Activated CD8-positive, alpha-beta memory T cell treated with anti-CD3 and anti-CD28 coated beads, Interleukin-2, amount 50 U/mL, for 1 hour (primary cell): ENCODE results near the gene SH3TC1.
A peak's percentile ranks its signal among the peaks of the same experiment; 100 is the strongest.

ENCODE experiments used
- DNase-seq: peaks from one replicate; pipeline ENCODE4 v3.0.0-alpha.2; 2020; ENCODE audit errors: extremely low read depth

The SH3TC1 gene

DNA sequence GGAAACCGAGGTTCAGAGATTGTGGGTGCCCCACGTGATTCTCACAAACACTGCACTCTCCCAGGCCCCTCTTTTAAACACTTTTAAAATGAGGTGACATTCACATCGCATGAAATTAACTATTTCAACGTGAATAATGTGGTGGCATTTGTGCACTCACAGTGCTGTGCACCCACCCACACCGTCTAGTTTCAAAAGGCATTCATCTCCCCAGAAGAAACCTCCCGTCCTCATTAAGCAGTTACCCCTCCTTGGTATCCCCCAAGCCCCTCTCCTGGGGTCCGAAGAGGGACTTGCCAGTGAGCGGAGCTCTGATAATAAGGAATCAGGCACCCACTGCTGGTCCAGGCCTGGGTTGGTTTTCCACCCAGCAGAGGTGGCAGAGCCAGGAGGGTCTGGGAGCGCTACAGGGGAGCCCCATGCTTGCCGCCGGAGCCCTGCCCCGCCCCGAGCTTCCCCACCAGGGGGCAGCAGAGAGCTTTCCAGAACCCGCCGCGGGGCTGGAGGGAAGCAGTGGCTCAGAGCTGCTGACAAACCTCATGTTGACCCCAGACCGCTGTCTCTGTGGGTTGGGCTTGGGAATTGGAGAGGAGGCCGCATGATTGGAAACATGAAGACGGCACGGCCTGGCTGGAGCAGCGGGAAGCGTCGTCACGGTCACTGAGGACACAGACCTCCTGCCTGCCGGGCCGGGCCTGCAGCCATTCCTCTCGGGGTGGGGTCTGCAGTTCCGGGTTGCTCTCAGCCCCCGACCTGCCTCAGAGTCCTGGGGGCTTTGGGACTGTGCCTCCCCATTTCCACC is 43.0 kb downstream of the SH3TC1 start:
- DNase-seq, result peak; percentile 31

DNA sequence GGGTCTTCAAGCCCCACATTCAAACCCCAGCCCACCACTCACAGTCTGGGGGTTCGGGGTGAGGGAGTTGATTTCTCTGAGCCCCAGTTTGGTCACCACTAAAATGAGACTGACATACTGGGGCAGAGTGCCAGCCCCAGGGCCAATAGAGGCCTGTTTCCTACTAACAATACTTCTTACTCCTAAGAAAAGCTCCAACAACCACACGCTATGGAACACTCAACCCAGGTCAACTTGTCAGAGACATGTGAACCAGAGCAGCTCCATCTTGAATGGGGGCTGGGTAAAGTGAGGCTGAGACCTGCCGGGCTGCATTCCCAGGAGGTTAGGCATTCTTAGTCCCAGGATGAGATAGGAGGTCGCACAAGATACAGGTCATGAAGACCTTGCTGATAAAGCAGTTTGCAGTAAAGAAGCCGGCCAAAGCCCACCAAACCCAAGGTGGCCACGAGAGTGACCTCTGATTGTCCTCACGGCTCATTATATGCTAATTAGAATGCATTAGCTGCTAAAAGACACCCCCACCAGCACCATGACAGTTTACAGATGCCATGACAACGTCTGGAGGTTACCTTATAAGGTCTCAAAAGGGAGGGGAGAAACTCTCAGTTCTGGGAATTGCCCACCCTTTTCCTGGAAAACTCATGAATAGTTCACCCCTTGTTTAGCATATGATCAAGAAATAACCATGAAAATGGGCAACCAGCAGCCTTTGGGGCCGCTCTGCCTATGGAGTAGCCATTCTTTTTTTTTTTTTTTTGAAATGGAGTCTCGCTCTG is 43.9 kb downstream of the SH3TC1 start:
- DNase-seq, result no peak

DNA sequence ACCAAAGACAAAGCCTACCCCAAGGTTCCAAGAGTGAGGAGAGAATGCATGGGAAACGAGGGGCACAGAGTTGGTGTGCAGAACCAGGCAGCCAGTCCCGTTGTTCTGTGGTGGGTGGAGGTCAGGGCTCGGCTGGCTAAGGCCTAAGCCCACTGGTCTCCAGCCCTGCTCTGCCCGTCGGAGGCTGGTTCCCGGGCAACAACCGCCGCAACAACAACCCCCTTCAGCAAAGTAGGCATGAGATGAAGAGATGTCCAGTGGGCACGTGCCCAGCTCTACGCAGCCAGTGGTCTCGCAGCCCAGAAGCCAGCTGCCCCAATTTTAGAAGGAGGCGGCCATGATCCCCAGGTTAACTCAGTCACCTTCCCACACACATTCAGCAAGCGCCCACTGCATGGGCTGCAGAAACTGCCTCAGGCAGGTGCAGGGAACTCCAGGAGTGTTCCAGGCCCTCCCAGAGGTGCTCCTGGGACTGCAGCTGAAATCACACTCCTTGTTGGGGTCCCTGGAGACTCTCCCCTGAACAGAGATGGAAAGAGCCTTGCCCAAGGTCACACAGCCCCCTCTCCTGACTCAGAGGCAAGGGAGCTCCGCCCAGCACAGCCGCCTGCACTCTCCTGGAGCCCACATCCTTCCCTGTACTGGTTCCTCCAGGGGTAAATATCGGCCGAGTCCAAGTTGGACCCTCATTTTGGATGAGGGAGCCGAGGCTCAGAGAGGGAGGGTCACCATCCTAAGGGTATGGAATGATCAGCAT is 45.1 kb downstream of the SH3TC1 start:
- DNase-seq, result no peak

DNA sequence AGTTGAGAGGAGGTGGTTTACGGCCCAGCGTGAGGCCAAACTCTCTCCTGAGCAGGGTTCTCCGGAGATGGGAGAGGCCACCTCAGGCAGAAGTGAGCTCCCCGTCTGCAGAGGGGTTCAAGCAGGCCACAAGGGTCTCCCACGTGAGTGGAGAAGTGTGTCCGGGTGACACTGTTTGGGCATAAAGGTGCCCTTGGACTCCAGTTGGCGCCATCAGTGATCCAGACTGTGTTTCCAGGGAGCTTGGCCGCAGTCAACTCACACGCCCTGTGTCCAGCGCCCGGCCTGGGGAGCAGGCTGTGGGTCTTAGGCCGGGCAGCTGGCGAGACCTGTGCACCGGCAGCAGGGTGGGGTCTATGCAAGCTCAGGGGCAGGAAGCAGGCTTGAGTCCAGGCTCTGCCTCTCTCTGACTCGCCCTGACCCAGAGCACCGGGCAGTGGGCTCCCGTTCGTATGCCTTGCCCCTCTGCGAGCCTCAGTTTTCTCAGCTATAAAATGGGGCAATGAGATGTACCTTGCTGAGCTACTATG is 45.9 kb downstream of the SH3TC1 start:
- no peak for DNase-seq

DNA sequence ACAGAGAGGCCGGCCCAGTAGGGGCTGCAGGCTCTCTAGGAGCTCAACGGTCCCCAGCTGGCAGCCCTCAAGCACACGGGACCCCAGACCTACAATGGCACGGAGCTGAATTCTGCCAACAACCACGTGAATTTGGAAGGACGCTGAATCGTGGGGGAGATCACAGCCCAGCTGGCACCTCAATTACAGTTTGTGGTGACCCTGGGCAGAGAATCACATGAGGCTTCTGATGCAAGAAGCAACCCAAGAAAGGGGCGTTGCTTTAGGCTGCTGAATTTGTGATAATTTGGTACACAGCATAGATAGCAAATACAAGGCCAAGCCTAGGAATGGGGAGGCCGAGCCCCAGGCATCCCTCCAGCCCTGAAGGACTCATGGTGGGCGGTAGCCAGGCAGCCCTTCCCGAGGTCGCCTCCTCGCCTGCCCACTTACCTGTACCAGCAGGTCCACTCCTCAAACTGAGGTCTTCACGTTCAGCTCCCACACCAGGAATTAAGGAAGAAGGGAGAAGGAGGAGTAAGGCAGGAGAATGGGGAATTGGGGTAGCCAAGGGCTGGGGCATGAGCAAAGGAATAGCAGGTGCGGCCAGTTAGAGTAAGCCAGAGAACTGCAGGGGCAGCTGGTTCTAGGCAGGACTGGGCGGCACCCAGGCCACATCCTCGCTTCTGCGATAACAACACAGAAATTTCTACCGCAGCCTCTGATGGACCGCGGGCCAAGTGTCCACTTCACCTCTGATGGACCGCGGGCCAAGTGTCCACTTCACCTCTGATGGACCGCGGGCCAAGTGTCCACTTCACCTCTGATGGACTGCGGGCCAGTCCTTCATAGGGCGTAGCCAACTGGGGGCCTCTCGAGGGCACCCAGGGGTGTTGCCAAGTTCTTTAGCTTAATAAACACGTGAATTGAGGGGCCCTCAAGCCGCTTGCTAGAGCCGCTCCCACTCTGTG is 47.1 kb downstream of the SH3TC1 start:
- no peak for DNase-seq

DNA sequence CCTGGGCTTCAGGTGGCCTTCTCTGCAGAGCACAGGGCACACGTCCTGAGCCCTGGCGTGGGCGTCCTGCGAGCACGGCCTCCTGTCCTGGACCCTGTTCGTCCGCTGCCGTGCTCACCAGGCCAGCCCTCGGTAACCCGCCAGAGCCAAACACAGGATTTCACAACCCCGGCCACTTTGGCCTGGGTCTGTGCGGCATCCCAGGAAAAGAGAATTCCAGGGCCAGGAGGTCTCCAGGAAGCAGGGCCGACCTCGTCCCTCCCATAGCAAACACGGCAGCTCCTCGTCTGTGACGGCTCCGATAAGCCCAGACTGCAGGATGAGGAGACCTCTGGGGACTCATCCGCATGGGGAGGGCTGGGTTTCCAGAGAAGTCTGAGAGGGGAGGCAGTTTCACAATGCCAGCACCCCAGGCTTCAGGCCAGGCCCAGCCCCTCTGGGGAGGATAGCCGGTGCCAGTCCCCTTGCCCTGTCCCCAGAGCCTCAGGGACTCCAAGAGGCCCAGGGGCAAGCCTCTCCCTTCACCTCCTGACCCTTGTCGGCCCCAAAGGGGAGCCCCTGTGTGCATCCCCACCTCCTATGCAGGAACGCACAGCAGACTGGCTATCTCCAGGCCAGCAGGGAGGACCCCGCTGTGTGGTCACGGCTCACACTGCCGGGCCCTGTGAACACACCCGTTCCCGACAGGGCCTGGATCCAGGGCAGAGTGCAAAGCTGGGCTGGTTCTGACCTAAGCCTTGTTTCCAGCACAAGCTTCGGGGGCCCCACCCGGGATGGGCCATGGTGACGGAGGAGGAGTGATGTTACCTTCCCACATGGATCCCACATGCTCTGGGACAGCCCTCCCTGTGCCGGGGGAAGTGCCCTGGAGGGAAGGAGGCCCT is 48.2 kb downstream of the SH3TC1 start:
- DNase-seq, result no peak

DNA sequence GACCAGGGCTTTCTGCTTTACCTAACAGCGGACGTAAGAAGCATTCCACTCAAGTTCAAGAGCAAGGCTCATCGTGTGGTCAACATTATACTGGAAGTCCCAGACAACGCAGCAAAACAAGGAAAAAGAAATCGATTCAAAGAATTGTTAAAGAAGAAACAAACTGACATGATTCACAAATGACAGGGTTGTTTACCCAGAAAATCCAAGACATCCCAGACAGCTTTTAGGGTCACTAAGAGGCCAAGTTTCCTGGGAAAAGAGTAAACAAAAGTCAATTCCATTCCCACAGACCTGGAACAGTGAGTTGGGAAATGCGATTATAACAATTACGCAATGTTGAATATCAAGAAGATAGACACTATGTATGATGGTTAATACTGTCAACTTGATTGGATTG is 49.0 kb downstream of the SH3TC1 start:
- no peak for DNase-seq

DNA sequence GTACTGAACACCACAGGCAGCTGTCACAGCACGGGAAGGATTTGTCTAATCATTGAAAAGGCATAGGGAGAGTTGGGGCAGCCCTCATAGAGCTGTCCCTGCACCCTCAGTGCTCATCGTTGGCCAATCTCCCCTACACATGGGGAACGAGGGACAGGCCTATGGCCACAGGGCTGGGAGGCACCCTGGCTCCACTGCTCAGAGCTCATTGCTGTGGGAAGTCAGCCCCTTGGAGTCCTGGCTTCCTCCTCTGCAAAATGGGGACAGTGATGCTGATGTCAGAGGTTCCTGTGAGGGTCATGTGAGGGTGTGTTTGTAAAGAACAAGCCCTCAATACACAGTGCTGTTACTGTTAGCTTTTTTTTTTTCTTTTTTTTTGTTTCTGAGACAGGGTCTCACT is 51.1 kb downstream of the SH3TC1 start:
- no peak for DNase-seq

DNA sequence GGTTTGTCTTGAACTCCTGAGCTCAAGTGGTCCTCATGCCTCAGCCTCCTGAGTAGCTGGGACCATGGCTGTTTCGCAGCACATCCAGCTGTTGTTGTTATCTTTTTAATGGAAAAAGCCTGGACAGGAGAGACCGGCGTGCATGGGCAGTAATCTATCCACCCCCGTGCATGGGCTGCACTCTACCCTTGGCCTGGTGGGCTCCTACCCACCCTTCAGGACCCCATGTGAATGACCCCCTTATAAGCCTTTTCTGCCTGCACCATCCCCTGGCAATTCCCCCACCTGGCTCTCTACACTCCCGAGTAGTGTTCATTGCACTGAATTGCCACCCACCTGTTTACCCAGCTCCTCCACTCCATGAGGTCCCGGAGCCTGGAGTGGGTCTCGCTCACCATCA is 51.5 kb downstream of the SH3TC1 start:
- no peak for DNase-seq

DNA sequence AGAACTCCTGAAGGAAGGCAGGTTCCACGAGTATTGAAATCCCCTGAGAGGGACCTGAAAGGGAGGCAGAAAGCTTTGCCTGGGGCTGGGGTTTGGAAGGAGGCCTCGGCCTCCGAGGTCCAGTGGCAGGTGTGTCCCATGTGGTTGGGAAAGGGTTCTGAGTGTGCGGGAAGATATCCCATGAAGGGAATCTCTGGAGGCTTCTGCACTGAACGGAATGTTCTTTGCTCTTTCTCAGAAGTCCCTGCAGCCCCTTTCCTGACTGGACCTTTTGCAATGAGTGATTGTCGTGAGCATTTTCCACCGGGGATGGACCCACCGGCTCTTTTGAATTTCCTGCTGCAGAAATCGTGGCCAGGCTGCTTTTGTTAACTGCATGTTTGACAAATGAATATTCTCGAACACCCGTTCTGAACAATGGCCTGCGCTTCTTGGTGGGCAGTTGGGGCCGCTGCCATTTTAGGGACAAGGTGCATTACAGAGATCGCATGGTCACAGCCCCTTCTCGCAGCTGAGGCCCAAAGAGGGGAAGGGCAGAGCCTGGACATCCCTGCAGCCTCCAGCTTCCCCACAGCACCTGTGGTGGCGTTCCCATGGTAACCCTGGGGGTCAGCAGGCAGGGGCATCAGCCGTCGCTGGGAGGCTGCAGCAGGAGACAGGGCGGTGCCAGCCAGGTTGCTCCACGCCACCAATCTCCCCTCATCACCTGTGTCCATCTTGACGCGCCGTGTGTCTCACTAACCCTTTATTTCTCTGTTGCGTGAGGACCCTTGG is 52.2 kb downstream of the SH3TC1 start:
- no peak for DNase-seq

DNA sequence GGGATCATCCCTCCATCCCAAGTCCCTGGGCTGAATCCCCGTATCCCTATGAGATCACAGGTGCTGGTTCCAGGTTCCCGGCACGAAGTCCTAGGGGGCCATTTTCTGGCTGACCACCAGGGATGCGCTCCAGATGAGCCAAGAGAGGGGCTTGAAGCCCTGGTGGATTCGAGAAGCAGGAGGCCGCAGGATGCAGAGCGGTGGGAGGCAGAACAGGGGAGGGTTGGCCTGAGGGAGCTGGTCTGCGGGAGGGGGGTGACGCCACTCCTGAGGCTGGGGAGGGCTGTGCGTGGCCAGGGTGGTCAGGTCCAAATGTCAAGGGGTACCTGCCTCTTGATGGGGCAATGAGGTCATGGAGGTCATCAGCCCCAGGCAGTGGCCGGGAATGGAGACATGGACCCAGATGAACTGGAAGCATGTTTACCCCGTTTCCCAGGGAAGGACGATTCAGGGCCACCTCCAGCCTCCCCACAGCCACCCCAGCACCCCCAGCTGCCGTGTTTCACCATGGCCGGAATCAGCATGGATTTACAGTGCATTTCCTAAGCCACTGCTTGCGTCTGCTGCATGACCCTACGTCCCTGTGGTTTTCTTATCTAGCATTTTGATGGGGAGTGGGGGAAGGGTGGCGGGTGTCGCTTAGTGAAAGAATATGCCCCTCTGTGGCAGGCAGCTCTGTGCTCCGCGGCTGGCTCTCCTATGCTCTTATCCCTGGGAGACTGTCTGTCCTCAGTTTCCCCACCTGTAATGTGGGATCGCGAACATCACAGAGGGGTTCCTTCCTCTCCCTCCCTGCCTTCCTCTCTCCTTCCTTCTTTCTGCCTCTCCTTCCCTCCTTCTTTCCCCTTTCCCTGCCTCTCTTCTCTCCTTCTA is 53.4 kb downstream of the SH3TC1 start:
- DNase-seq, result no peak

DNA sequence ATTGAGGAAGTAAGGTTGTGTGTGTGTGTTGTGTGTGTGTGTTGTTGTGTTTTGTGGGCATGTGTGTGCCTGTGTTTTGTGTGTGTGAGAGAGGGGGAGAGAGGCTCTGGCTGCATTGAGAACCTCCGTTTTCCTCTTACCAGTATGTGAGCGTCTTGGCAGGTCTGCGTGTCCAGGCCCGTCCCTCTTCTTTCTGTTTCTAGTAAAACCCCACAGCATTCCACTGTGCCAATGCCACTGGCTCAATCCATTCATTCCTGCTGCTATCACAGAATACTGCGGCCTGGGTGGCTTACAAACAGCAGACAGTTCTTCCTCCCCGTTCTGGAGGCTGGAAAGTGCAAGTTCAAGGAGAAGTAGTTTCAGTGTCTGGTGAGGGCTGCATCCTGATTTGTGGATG is 55.0 kb downstream of the SH3TC1 start:
- DNase-seq, result no peak

DNA sequence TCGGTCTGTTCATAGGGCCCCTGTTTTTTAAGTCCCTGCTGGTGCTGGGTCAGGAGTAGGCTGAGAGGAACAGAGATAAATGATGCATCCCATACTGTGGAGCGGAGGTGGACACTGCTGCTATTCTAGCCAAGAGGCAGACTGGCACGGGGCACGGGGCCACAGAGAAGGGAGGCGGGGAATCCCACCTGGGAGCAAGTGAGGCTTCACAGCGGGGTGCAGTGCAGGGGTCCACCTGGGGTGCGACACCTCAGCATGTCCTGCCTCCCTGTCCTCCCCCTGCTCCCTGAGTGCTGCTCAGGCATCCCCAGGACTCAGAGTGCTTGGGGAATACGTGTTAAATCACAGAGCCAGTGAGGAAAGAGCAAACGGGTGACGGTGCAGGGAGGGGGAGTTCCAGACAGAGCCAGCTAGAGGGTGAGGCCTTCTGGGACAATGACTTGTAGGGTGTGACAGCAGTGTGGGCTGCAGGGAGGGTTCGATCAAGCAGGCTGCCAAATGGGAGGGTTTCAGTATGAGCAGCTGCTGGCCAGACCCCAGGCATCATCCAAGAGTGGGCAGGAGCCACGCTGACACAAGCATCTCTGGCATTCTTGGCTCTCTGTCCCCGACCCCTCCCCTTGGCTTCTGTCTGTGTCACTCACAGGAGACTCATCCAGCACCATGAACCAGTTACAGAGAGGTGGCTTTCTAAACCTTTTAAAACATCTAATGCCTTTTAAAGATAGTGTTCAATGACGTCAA is 56.8 kb downstream of the SH3TC1 start:
- DNase-seq, result no peak

DNA sequence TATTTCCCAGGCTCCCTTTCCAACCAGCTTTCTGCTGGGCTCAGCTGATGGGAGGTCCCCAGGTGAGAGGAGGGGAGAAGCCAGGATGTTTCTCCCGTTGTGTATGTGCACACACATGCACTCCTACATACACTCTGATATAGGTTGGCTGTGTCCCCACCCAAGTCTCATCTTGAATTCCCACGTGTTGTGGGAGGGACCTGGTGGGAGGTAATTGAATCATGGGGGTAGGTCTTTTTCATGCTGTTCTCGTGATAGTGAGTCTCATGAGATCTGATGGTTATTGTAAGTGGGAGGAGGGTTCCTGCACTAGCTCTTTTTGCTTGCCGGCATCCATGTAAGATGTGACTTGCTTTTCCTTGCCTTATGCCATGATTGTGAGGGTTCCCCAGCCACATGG is 58.8 kb downstream of the SH3TC1 start:
- no peak for DNase-seq

DNA sequence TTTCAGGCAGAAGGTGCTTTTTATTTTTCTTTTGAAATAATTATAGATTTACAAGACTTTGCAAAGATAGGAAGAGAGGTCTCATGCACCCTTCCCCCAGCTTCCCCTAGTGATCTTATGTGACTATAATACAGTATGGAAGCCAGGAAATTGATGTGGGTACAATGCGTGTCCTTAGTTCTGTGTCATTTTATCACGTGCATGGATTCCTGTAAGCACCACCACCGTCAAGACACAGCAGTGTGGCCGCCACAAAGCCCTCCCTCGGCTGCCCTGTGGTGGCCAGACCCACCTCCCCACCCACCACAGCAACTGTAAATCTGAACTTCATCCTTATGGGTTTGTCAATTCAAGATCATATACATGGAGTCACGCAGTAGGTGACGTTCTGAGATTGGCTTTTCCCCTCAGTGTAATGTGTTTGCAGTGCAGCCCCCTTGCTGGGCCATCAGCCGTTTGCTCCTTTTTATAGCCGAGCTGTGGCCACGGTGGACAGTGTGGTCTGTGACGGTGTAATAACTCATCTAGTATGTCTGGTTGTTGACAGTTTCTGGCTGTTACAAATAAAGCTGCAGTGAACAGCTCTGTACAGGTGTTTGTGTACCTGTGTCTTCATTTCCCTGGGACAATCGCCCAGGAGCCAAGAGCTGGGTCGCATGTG is 59.6 kb downstream of the SH3TC1 start:
- no peak for DNase-seq

DNA sequence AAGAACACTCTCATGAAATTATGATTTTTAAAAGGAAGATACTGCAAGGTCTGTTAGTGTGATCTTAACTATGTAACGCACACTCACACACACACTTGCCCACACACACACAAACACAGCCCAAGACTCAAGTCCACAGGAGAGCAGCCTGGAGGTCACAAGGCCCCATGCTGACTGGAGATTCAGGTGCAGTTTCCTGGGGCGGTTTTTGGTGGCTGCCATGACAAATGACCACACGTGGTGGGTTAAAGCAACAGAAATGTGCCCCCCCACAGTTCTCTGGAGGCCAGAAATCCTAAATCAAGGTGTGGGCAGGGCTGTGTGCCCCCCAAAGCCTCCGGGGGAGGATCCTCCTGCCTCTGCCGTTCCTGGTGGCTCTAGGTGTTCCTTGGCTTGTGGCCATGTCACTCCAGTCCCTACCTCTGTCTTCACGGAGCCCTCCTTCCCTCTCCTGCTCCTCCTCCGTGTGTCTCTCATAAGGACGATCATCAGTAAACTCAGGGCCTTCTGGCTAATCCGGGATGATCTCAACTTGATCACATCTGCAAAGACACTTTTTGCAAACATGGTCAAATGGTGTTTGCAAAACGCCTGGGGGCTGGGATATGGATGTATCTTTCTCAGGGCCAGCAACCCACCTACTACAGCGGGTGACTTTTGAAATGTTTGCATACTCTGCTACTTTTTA is 60.8 kb downstream of the SH3TC1 start:
- DNase-seq, result no peak
